ENCODE results near the gene IFITM2. TPM values are rescaled to one million over a fixed set of nuclear protein-coding genes. Genes with fewer than 3 reads are reported as not detected.

Gene IFITM2
- total and polyA plus RNA-seq, 2 of the 13 experiments (the other 11 are each of a cell fraction or from before 2014, with no cell fraction given) = 13.8 to 267 TPM

DNA sequence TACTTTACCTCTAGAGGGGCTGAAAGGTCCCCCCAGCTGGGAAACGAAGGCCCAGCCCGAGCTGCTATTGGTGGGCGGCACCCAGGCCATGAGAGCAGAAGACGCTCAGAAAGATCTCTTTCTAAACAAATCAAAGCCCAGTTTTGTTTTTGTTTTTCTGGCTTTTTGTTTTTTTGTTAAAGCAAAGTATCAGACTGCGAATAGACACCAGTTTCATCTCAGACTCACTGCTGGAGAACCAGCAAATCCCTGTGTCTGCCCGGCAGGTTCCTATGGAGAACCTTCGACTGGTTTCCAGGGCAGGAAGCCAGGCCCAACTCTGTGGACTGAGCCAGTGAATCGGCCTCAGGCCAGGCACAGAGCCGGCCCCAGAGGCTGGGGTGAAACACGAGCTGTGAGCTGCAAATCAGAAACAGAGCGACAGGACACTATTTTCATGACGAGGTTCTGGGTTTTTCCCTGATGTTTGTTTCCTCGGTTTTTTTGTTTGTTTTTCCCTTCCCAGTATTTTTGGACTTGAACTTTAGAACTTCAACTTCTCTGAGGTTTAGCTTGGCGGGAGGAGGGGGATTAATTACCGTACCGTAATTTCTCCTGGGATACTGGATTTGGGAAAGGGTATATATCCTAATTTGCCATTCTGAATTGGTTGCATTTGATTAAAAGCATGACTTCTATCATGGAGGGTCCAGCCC is 45.7 kb downstream of the IFITM2 start (continued):
- TF ChIP-seq ZNF644 (CRISPR knock-in tag; IDR thresholded peaks at IDR 0.05; ENCODE audit: low read depth) (no peak), NR2C2 (CRISPR knock-in tag; IDR thresholded peaks at IDR 0.05; ENCODE audit: borderline replicate concordance) (peak; percentile 15; the same call in 1 of the 2 replicates), ZBTB38 (CRISPR knock-in tag; IDR thresholded peaks at IDR 0.05) (no peak; the same call in 1 of the 2 replicates), YEATS2 (CRISPR knock-in tag; IDR thresholded peaks at IDR 0.05; ENCODE audit: borderline replicate concordance) (peak; percentile 52; the same call in 1 of the 2 replicates), CREB1 (IDR thresholded peaks at IDR 0.05) (0 out of 2 replicates have a peak, but pooled peaks have one; percentile 31), CREB1 (CRISPR knock-in tag; IDR thresholded peaks at IDR 0.05) (no peak; the same call in 1 of the 2 replicates), XBP1 (CRISPR knock-in tag; IDR thresholded peaks at IDR 0.05) (no peak), SNRNP70 (IDR thresholded peaks at IDR 0.05; ENCODE audit: low read depth, low read length) (no peak), BRCA1 (CRISPR knock-in tag; IDR thresholded peaks at IDR 0.05) (no peak; the same call in 1 of the 2 replicates), HCFC1 (IDR thresholded peaks at IDR 0.05; ENCODE audit: low read depth, low read length) (no peak), NFE2 (CRISPR knock-in tag; IDR thresholded peaks at IDR 0.05) (no peak), EP300 (IDR thresholded peaks at IDR 0.05; ENCODE audit: low read depth in 2 of 2, low read length in 2 of 2) (peak in 1 of 2 experiments; percentile 48; a peak in 1 of 4 replicates), EP300 (CRISPR knock-in tag; IDR thresholded peaks at IDR 0.05; ENCODE audit: borderline replicate concordance) (peak; percentile 22; the same call in 1 of the 2 replicates), DR1 (CRISPR knock-in tag; IDR thresholded peaks at IDR 0.05) (no peak)
- TF ChIP-seq, protein P1, sequence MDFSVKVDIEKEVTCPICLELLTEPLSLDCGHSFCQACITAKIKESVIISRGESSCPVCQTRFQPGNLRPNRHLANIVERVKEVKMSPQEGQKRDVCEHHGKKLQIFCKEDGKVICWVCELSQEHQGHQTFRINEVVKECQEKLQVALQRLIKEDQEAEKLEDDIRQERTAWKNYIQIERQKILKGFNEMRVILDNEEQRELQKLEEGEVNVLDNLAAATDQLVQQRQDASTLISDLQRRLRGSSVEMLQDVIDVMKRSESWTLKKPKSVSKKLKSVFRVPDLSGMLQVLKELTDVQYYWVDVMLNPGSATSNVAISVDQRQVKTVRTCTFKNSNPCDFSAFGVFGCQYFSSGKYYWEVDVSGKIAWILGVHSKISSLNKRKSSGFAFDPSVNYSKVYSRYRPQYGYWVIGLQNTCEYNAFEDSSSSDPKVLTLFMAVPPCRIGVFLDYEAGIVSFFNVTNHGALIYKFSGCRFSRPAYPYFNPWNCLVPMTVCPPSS (IDR thresholded peaks at IDR 0.05) = no peak
- TF ChIP-seq, protein P2, sequence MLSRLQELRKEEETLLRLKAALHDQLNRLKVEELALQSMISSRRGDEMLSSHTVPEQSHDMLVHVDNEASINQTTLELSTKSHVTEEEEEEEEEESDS (CRISPR knock-in tag; IDR thresholded peaks at IDR 0.05; ENCODE audit: borderline replicate concordance) = no peak
- TF ChIP-seq, protein P3, sequence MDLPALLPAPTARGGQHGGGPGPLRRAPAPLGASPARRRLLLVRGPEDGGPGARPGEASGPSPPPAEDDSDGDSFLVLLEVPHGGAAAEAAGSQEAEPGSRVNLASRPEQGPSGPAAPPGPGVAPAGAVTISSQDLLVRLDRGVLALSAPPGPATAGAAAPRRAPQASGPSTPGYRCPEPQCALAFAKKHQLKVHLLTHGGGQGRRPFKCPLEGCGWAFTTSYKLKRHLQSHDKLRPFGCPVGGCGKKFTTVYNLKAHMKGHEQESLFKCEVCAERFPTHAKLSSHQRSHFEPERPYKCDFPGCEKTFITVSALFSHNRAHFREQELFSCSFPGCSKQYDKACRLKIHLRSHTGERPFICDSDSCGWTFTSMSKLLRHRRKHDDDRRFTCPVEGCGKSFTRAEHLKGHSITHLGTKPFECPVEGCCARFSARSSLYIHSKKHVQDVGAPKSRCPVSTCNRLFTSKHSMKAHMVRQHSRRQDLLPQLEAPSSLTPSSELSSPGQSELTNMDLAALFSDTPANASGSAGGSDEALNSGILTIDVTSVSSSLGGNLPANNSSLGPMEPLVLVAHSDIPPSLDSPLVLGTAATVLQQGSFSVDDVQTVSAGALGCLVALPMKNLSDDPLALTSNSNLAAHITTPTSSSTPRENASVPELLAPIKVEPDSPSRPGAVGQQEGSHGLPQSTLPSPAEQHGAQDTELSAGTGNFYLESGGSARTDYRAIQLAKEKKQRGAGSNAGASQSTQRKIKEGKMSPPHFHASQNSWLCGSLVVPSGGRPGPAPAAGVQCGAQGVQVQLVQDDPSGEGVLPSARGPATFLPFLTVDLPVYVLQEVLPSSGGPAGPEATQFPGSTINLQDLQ (CRISPR knock-in tag; IDR thresholded peaks at IDR 0.05) = no peak
- TF ChIP-seq, protein P4, sequence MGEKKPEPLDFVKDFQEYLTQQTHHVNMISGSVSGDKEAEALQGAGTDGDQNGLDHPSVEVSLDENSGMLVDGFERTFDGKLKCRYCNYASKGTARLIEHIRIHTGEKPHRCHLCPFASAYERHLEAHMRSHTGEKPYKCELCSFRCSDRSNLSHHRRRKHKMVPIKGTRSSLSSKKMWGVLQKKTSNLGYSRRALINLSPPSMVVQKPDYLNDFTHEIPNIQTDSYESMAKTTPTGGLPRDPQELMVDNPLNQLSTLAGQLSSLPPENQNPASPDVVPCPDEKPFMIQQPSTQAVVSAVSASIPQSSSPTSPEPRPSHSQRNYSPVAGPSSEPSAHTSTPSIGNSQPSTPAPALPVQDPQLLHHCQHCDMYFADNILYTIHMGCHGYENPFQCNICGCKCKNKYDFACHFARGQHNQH (CRISPR knock-in tag; IDR thresholded peaks at IDR 0.05) = peak; percentile 91

All from HepG2 (cell line).